HCT116 (cell line): Measurements from ENCODE around the gene EVX1.

Experiments used
- CTCF ChIP-seq, 3 experiments: fragments of 200-600 bp in 1 of 3; sonication (generic) in 1 of 3; IDR thresholded peaks in 2 of 3; conservative IDR thresholded peaks in 1 of 3; 2 replicates each; pipeline ENCODE4 v1.5.1; 2012 to 2017; ENCODE audit warnings: low read depth in 2 of 3, low read length in 2 of 3, antibody characterized with exemption in 1 of 3, borderline replicate concordance in 1 of 3, control low read depth in 1 of 3, mild to moderate bottlenecking in 1 of 3, mixed read lengths in 1 of 3, mixed run types in 1 of 3, moderate library complexity in 1 of 3; ENCODE audit not compliant: insufficient read depth in 1 of 3
- EZH2 ChIP-seq: fragments of 200-600 bp; sonication (generic); IDR thresholded peaks from 2 replicates; pipeline ENCODE4 v1.6.1; 2017; ENCODE audit warnings: antibody characterized with exemption, mixed run types
- MAX ChIP-seq: IDR thresholded peaks from 2 replicates; pipeline ENCODE4 v1.6.1; 2012
- POLR2A ChIP-seq: IDR thresholded peaks from 2 replicates; pipeline ENCODE4 v1.7.0; 2011; ENCODE audit warnings: borderline replicate concordance; ENCODE audit not compliant: insufficient read depth, insufficient read length; ENCODE audit errors: extremely low read depth
- YY1 ChIP-seq: IDR thresholded peaks from 2 replicates; pipeline ENCODE4 v1.6.1; 2011; ENCODE audit warnings: low read length, low read depth, moderate library complexity, mild to moderate bottlenecking; ENCODE audit not compliant: insufficient replicate concordance; ENCODE audit errors: extremely low read depth
- ZFX ChIP-seq: fragments of 450-650 bp; IDR thresholded peaks from 2 replicates; pipeline ENCODE4 v1.6.1; 2017
- TF ChIP-seq, protein P1 (sequence below): IDR thresholded peaks from 2 replicates; pipeline ENCODE4 v1.6.1; 2012

GRCh38 chr7:27196287-27196767 is 46.3 kb upstream of the EVX1 start:
- TF ChIP-seq EZH2 (no peak), POLR2A (no peak), CTCF (IDR thresholded peaks at IDR 0.05 in 2 of 3, conservative IDR thresholded peaks at IDR 0.05 in 1 of 3; ENCODE audit: borderline replicate concordance in 1 of 3, insufficient read depth in 1 of 3, low read depth in 2 of 3, low read length in 2 of 3) (peak; percentile 62 to 87 (median 79)), MAX (no peak), YY1 (no peak), ZFX (no peak)
- TF ChIP-seq, protein P1, sequence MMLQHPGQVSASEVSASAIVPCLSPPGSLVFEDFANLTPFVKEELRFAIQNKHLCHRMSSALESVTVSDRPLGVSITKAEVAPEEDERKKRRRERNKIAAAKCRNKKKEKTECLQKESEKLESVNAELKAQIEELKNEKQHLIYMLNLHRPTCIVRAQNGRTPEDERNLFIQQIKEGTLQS, result no peak
